GM12892 (cell line): ENCODE data around the gene EFNA5.

Source experiments
- POLR2A ChIP-seq: IDR thresholded peaks from 2 replicates; pipeline ENCODE4 v1.6.1; 2011; ENCODE audit warnings: low read depth, low read length, control low read depth
- POLR2AphosphoS5 ChIP-seq: IDR thresholded peaks from 2 replicates; pipeline ENCODE4 v1.6.1; 2011; ENCODE audit warnings: low read depth, low read length, control low read depth
- TAF1 ChIP-seq: IDR thresholded peaks from 2 replicates; pipeline ENCODE4 v1.6.1; 2011; ENCODE audit warnings: low read depth, mild to moderate bottlenecking, control low read depth, low read length, borderline replicate concordance

- TF ChIP-seq TAF1 (no peak), POLR2AphosphoS5 (no peak), POLR2A (no peak)
Measured at GRCh38 chr5:107501965-107502675, 168.6 kb downstream of the EFNA5 start.
